GM12864 (cell line): ENCODE measurements around the gene DOHH.

Experiments
- DNase-seq: peaks from one replicate; pipeline ENCODE4 v3.0.0-alpha.2; 2011; ENCODE audit warnings: low read depth
- H3K4me3 ChIP-seq: 2 replicates; pipeline ENCODE4 v1.5.1; 2011; ENCODE audit warnings: mild to moderate bottlenecking, low read depth, low read length, control low read depth
- TF ChIP-seq, protein P1 (sequence below): IDR thresholded peaks from 2 replicates; pipeline ENCODE4 v1.5.1; 2011; ENCODE audit warnings: low read depth, mild to moderate bottlenecking, moderate library complexity, low read length, control low read depth, inconsistent platforms; ENCODE audit errors: missing control alignments

Gene DOHH

DNA sequence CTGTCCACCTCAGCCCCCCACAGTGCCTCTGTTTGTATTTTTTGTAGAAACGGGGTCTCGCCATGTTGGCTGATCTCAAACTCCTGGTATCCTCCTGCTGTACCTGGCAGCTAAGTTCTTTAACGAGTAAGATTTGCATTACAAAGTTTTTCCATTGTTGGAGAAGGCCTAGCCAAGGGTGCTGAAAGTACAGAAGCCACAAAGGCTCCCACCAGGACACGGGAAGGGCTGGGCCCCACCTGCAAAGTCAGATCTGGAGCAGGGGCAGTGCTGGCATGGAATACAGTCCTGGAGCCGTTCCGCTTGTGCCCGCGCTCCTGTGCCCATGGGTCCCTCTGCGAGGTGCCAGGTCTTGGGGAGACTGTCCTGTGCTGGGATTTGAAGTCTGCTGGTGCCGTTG is 17.8 kb upstream of the DOHH start:
- DNase-seq, result no peak
- H3K4me3 ChIP-seq, result no peak overlapping the region
- TF ChIP-seq, protein P1, sequence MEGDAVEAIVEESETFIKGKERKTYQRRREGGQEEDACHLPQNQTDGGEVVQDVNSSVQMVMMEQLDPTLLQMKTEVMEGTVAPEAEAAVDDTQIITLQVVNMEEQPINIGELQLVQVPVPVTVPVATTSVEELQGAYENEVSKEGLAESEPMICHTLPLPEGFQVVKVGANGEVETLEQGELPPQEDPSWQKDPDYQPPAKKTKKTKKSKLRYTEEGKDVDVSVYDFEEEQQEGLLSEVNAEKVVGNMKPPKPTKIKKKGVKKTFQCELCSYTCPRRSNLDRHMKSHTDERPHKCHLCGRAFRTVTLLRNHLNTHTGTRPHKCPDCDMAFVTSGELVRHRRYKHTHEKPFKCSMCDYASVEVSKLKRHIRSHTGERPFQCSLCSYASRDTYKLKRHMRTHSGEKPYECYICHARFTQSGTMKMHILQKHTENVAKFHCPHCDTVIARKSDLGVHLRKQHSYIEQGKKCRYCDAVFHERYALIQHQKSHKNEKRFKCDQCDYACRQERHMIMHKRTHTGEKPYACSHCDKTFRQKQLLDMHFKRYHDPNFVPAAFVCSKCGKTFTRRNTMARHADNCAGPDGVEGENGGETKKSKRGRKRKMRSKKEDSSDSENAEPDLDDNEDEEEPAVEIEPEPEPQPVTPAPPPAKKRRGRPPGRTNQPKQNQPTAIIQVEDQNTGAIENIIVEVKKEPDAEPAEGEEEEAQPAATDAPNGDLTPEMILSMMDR, result no peak

DNA sequence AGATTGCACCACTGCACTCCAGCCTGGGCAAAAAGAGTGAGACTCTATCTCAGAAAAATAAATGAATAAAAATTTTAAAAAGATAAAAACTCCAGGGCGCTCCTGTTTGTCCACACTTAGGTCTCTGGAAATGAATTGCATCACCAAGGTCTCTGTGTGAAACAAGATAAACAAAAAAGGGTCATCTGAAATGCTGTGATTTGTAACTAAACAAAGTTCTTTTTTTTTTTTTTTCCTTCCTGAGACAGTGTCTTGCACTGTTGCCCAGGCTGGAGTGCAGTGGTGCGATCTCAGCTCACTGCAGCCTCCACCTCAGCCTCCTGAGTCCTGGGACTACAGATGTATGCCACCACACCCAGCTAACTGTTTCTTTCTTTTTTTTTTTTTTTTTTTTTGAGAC is 17.2 kb upstream of the DOHH start:
- DNase-seq, result no peak
- no peak overlapping the region for H3K4me3 ChIP-seq
- TF ChIP-seq, protein P1, result no peak

DNA sequence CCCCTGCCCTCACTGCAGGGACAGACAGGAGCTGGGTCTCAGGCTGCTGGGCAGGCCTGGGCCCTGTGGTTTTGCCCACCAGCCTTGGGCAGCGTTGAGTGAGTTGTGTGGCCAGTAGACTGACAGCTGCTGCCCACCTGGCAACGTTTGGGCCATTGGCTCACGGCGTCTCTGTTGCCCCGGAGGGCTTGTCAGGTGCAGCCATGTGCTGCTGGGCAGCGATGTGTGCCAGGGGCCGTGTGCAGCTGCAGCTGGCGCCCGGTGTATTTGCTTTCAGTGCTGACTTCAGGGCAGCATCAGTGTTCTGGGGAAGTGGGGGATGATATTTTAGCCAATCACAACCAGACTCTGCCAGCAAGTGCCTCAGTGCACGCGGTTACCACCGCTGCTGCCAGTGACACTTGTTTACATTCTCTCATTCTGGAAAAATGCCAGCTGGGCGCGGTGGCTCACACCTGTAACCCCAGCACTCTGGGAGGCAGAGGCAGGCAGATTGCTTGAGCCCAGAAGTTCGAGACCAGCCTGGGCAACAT is 16.3 kb upstream of the DOHH start:
- TF ChIP-seq, protein P1, result no peak
- H3K4me3 ChIP-seq, result no peak overlapping the region
- DNase-seq, result no peak

GRCh38 chr19:3515891-3516422 is 15.5 kb upstream of the DOHH start:
- no peak for DNase-seq
- no peak overlapping the region for H3K4me3 ChIP-seq
- TF ChIP-seq, protein P1, result no peak

DNA sequence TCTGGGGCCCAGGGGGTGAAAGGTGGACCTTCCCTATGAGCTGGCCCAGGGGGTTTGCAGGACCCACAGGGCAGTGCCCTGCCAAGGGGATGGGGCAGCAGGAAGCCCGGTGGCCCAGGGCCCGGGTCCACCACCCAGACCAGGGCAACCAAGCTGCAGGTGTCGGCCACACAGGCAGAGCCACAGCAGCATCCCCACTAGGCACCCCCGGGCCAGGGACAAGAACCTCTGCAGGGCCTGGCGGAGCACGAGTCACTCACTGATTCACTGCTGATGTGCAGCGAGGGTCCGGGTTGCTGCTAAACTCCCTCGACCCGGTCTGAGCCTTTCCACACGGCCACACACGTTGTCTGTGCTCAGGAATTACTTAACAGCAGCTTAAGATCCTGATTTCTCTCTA is 14.5 kb upstream of the DOHH start:
- TF ChIP-seq, protein P1, result no peak
- no peak overlapping the region for H3K4me3 ChIP-seq
- no peak for DNase-seq

DNA sequence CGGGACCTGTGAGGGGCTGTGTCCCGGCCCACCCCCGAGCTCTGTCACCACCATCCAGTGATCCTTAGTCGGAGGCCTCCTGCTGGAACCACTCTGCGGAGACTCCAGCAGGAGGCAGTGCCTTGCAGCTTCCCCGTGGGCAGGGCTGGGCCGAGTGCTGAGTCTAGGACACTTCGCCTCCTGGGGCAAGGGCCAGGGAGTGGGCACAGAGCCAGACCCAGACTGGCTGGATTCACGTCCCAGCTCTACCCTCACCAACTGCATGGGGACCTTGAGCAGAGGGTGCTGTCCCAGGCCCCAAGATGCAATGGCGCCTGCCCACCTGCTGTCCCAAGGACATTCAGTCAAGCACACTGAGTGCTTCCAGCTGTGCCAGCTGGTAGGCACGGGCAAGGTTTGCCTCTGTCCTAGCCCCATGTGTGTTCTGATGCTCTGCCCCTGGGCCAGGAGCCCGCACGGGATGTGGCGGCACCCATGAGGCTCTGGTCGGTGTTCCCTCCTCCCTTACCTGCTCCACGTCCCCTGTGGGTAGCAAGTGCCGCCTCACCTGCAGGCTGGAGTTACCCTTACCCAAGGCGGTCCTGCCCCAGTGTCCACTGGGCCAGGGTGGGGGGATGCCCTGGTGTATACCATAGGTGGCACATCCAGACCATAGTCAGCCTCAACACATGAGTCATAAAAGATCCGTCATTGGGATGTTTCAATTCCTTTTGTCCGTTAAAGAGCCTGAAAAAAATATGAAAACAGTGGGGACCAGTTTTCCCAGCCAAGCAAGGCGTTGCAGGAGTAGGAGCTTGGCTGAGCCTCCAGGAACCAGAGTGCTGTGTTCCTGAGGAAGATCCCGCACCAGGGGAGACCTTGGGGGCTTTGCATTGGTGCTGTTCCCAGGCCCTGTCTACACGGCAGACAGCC is 13.0 kb upstream of the DOHH start:
- H3K4me3 ChIP-seq, result no peak overlapping the region
- DNase-seq, result no peak
- TF ChIP-seq, protein P1, result no peak
